ENCODE data around the gene TAGLN2. TPM values are rescaled to one million over a fixed set of nuclear protein-coding genes. Genes with fewer than 3 reads are reported as not detected.
A peak's percentile ranks its signal among the peaks of the same experiment; 100 is the strongest.

TAGLN2 gene
- total and polyA plus RNA-seq, 2 experiments from 2014 or later: 3.8 to 18.5 TPM

GRCh38 chr1:159925719-159926078 is 392 bp upstream of the TAGLN2 start:
- Histone ChIP-seq H3K9me3 (ENCODE audit: low read depth) (no peaks in the 10 kb centered on the region), H3K27ac (no peak overlapping the region), H3K4me1 (ENCODE audit: low read depth) (peaks cover 9% of the 10 kb centered on the region), H3K4me3 (peak overlapping the region; percentile 21), H3K27me3 (peaks cover 5% of the 10 kb centered on the region), H3K36me3 (no peaks in the 10 kb centered on the region)
- DNase-seq (ENCODE audit: low read depth in 1 of 2, low spot score in 1 of 2): no peak
- no peak for TF ChIP-seq CTCF (IDR thresholded peaks at IDR 0.05; ENCODE audit: low read depth, low read length)

- Histone ChIP-seq H3K4me1 (ENCODE audit: low read depth) (peaks cover 9% of the 10 kb centered on the region), H3K27ac (no peak overlapping the region), H3K9me3 (ENCODE audit: low read depth) (no peaks in the 10 kb centered on the region), H3K4me3 (peak overlapping the region; percentile 21), H3K36me3 (no peaks in the 10 kb centered on the region), H3K27me3 (peaks cover 5% of the 10 kb centered on the region)
- no peak for TF ChIP-seq CTCF (IDR thresholded peaks at IDR 0.05; ENCODE audit: low read depth, low read length)
- DNase-seq (ENCODE audit: low read depth in 1 of 2, low spot score in 1 of 2): peak in 1 of 2 donors; percentile 93
Observed at GRCh38 chr1:159924025-159924790, 1.1 kb downstream of the TAGLN2 start.

- no peaks in the 10 kb centered on the region for H3K36me3 ChIP-seq
- no peak overlapping the region for H3K27ac ChIP-seq
- no peaks in the 10 kb centered on the region for H3K9me3 ChIP-seq (ENCODE audit: low read depth)
- DNase-seq (ENCODE audit: low read depth in 1 of 2, low spot score in 1 of 2): peak in 1 of 2 donors; percentile 92
- H3K4me1 ChIP-seq (ENCODE audit: low read depth): peaks cover 9% of the 10 kb centered on the region
- TF ChIP-seq CTCF (IDR thresholded peaks at IDR 0.05; ENCODE audit: low read depth, low read length): no peak
- peaks cover 5% of the 10 kb centered on the region for H3K27me3 ChIP-seq
- no peak overlapping the region for H3K4me3 ChIP-seq
Observed at GRCh38 chr1:159923203-159924024, 1.9 kb downstream of the TAGLN2 start.

- Histone ChIP-seq H3K4me3 (no peak overlapping the region), H3K9me3 (ENCODE audit: low read depth) (no peaks in the 10 kb centered on the region), H3K27ac (no peak overlapping the region), H3K36me3 (no peaks in the 10 kb centered on the region), H3K27me3 (peaks cover 5% of the 10 kb centered on the region), H3K4me1 (ENCODE audit: low read depth) (peaks cover 9% of the 10 kb centered on the region)
- DNase-seq (ENCODE audit: low read depth in 1 of 2, low spot score in 1 of 2): peak in 1 of 2 donors; percentile 67
- no peak for TF ChIP-seq CTCF (IDR thresholded peaks at IDR 0.05; ENCODE audit: low read depth, low read length)
Observed at GRCh38 chr1:159922511-159923202, 2.6 kb downstream of the TAGLN2 start.

GRCh38 chr1:159921700-159922504 is 3.4 kb downstream of the TAGLN2 start:
- Histone ChIP-seq H3K27me3 (peaks cover 5% of the 10 kb centered on the region), H3K36me3 (no peaks in the 10 kb centered on the region), H3K4me1 (ENCODE audit: low read depth) (peaks cover 9% of the 10 kb centered on the region), H3K4me3 (no peak overlapping the region), H3K27ac (no peak overlapping the region), H3K9me3 (ENCODE audit: low read depth) (no peaks in the 10 kb centered on the region)
- DNase-seq (ENCODE audit: low read depth in 1 of 2, low spot score in 1 of 2): peak in 1 of 2 donors; percentile 59
- TF ChIP-seq CTCF (IDR thresholded peaks at IDR 0.05; ENCODE audit: low read depth, low read length): no peak

Data from cardiac muscle cell (in vitro differentiated cells and primary cell).